Stimulated activated CD8-positive, alpha-beta memory T cell treated with anti-CD3 and anti-CD28 coated beads, Interleukin-4, amount 100 ng/mL, for 1 hour (primary cell): Measurements from ENCODE around the gene PNPT1.
"Not testable (repeated sequence)": the region's sequence is repeated elsewhere in the genome, so short reads cannot be mapped to it uniquely, and the experiment has no call there.

ENCODE experiments used
- DNase-seq, 2 donors: peaks; one replicate each; pipeline ENCODE4 v3.0.0-alpha.2; 2020; ENCODE audit warnings: low read depth in 2 of 2, low spot score in 1 of 2

PNPT1 gene

GRCh38 chr2:55598056-55598795 is 95.4 kb downstream of the PNPT1 start:
- no peak for DNase-seq

GRCh38 chr2:55596795-55597194 is 96.8 kb downstream of the PNPT1 start:
- DNase-seq = not testable (repeated sequence)

- no peak for DNase-seq
These were observed 98.1 kb downstream of the PNPT1 start for GRCh38 chr2:55595536-55595935.

GRCh38 chr2:55592130-55592529 is 101.5 kb downstream of the PNPT1 start:
- no peak for DNase-seq

- DNase-seq = no peak
These were observed 102.7 kb downstream of the PNPT1 start for GRCh38 chr2:55590810-55591440.

- DNase-seq = no peak
These were observed 108.1 kb downstream of the PNPT1 start for GRCh38 chr2:55585451-55586080.
